HG03460 (cell line): Measurements from ENCODE around the gene ALG9.

ENCODE experiments used
- ATAC-seq: cut with Tn5 transposase; IDR thresholded peaks from one replicate; pipeline ENCODE4 v1.9.1; 2021; ENCODE audit not compliant: unreplicated experiment

The ALG9 gene

DNA sequence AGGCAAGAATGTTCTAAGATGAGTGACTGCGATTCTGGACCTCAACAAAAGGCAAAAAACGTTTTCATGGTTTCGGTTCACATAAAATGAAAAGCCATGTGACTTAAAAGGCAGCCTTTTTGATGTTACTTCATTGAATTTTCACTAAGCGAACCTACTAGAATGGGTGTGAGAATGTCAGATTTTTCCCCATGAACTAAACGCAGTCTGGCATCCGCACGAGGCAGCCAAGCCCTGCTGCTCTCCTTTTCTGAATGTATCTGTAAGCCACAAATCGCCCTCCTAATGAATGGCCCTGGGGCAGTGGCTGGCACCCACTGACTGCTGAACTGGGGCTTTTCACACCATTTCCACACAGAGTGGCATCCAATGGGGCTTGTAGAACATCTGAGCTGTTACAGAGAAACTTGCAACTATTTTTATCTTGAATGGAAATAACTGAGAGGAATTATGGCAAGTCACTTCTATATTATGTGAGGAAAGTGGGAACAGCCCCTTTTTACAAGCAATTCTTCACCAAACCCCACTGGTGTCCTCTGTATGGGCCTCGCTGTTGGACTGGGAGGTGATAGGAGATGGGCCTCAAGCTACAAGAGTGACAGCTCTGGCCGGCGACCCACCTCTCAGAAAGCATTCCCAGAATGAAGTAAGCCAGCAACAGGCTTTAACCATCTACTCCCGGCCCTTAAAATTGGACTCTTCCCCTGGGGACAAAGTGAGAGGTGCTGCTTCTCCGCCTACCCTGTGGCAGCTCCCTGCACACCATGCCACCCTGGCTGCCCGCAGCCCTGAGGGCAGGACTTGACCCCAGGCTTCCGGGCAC lies 134.5 kb downstream of the ALG9 start:
- ATAC-seq: no peak
